ENCODE results near the gene DYNC2H1.

- TF ChIP-seq CREB1 (IDR thresholded peaks at IDR 0.05; ENCODE audit: low read depth) (no peak), TAF1 (IDR thresholded peaks at IDR 0.05; ENCODE audit: low read depth) (no peak), RAD21 (IDR thresholded peaks at IDR 0.05; ENCODE audit: low read depth) (no peak), EP300 (IDR thresholded peaks at IDR 0.05; ENCODE audit: borderline replicate concordance) (no peak), EGR1 (IDR thresholded peaks at IDR 0.05) (no peak), YY1 (IDR thresholded peaks at IDR 0.05; ENCODE audit: low read depth) (no peak), REST (IDR thresholded peaks at IDR 0.05; ENCODE audit: low read depth) (no peak), FOXM1 (IDR thresholded peaks at IDR 0.05; ENCODE audit: borderline replicate concordance, low read depth) (no peak), CEBPB (IDR thresholded peaks at IDR 0.05) (no peak), TEAD4 (IDR thresholded peaks at IDR 0.05) (no peak), MAX (IDR thresholded peaks at IDR 0.05) (no peak), ZBTB7A (IDR thresholded peaks at IDR 0.05; ENCODE audit: low read depth) (no peak), NFIC (IDR thresholded peaks at IDR 0.05) (no peak), USF1 (IDR thresholded peaks at IDR 0.05) (no peak)
Observed at GRCh38 chr11:103175461-103176129, 66.4 kb downstream of the DYNC2H1 start.

Measured in Ishikawa (cell line).